ENCODE data around the gene SSR1.
A peak's percentile ranks its signal among the peaks of the same experiment; 100 is the strongest.

Gene SSR1

DNA sequence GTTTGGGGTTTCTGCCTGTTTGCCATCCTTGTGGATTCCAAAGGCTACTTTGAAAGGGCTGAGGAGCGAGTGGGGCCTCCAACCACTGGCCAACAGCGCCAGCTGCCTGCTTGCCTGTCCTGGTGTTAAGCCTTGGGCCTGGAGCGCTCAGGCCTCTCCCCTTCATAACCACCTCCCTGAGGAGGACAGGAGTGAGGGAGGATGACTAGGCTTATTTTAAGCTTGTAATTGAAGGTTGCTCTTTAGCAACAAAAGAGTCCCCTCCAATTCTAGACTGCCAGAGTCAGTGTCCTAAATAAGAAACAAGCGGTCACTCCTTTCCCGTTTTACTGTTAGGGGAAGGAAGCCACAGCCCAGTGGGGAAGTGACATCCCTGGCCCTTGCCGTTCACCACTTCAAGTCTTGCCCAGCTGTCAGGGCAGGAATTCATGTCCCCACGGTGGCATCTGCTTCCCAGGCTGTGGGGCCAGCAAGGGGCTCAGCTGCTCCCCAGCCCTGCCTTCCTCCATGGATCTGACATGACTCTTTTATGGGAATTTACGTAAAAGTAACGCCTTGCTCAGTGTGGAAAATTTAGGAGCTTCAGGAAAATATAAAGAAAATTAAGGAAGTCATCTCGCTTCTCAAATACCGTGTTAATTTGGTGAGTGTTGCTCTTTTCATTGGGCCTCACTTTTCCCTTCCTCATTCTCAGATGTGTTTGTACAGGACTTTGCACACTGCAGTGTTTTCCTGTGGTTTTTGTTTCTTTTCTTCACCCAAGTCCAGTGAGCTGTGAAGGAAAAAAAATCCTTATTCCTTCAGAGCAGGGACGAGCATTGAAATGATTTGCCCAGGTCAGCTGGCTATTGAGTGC lies 57.8 kb downstream of the SSR1 start:
- no peak for DNase-seq

- no peak for DNase-seq
Observed at GRCh38 chr6:7252390-7252789, 60.6 kb downstream of the SSR1 start.

DNA sequence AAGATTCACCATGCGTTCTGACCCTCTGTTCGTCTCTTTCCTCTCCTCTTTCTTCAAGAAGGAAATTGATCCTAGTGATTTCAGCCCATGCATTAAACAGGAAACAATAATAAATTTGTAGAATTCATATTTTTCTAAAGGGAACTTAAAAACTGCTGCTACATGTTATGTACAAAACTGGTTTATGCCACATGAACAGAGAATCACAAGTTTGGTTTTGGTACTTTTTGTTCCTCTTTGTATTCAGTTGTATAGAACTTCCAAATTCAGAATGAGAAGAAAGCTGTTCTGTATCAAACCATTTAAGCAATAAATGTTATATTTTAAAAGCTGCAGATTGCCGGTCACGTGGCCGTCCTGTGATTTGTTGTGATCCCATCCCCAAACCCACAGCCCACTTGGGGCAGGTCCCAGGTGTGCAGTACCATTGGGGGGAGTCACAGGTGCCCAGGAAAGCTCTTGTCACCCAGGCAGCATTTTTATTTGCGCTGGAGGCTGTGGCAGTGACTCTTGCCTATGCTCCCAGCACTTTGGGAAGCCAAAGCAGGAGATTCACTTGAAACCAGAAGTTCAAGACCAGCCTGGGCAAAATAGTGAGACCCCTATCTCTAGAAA lies 61.2 kb downstream of the SSR1 start:
- DNase-seq: no peak

GRCh38 chr6:7250812-7251211 lies 62.2 kb downstream of the SSR1 start:
- no peak for DNase-seq

- DNase-seq: no peak
Observed at GRCh38 chr6:7249946-7250643, 62.9 kb downstream of the SSR1 start.

- no peak for DNase-seq
Observed at GRCh38 chr6:7249391-7249790, 63.6 kb downstream of the SSR1 start.

- DNase-seq: no peak
Observed at GRCh38 chr6:7247828-7248227, 65.2 kb downstream of the SSR1 start.

DNA sequence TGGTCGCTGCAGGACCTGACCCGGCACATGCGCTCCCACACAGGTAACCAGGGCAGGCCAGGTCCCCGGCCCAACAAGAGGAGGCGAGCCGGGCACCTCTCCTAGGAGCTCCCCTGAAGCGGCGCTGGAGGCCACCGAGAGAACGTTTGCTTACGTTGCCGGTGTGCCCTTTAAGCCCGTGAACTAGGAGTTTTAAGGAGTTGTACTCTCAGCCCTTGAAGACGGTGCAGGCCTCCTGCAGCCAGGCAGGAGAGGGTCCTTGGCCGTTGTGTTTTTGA lies 65.9 kb downstream of the SSR1 start:
- DNase-seq: no peak

DNA sequence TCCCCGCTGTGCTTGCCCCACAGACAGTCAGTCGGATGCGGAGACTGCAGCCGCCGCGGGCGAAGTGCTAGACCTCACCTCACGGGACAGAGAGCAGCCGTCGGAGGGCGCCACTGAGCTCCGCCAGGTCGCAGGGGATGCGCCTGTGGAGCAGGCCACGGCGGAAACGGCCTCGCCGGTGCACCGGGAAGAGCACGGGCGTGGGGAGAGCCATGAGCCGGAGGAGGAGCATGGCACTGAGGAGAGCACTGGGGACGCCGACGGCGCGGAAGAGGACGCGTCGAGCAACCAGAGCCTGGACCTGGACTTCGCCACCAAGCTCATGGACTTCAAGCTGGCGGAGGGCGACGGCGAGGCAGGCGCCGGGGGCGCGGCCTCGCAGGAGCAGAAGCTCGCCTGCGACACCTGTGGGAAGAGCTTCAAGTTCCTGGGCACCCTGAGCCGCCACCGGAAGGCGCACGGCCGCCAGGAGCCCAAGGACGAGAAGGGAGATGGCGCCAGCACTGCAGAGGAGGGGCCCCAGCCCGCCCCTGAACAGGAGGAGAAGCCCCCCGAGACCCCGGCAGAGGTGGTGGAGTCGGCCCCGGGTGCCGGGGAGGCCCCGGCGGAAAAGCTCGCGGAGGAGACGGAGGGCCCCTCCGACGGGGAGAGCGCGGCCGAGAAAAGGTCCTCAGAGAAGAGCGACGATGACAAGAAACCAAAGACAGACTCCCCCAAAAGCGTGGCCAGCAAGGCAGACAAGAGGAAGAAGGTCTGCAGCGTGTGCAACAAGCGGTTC lies 66.4 kb downstream of the SSR1 start:
- DNase-seq: no peak

DNA sequence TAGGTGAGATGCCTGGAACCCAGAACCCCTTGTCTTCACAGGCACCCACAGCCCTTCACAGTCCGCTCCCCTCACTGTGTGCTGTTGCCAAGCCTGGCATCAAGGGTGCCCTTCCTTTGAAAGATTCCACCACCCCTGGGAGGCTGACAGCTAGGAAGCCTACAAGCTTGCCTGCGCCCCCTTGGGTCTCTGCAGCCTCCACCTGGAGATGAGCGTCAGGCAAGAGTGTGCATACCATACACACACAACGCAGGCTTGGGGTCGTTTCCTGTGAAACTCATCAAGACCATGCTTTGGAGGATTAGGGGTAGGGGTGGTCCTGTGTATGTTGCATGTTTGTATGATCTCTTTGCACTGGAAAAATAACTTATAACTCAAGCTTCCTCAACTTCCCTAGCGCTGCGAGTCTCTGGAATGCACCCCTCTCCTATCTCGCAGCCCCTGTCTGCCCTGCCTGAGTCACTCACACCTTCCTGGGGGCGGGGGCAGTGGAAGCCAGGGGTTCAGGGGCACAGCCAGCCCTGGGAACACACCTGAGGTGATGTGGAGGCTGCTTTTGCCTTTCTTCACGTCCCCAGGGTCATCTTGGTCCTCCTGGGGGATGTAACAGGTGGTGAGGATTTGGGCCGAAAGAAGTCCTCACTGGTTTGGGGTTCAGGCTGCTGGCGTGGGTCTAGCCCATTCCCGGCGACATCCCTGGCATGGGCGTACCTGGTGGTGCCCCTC lies 67.2 kb downstream of the SSR1 start:
- DNase-seq: no peak

- peak; percentile 67 for DNase-seq
Observed at GRCh38 chr6:7243179-7243981, 69.6 kb downstream of the SSR1 start.

- no peak for DNase-seq
Observed at GRCh38 chr6:7242835-7243178, 70.2 kb downstream of the SSR1 start.

GRCh38 chr6:7241709-7242645 lies 71.0 kb downstream of the SSR1 start:
- DNase-seq: no peak

DNA sequence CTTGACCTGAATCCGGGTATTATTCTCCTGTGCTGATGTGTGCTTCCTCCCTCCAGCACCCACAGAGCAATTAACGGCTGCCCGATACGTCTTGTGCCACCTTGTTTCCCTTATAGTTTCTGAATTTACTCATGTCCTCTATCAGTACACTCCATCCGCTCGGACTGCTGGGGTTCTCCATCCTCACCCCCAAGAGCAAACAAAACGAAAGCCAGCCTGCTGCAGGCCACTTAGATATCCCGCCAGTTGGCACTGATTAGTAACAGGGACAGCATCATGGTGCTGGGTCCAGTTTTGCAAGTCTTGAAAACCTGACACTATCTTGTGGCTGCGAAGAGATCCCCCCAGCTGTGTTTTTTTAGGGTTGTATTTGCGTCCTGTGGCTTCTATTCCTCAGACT lies 71.8 kb downstream of the SSR1 start:
- DNase-seq: no peak

- no peak for DNase-seq
Observed at GRCh38 chr6:7240351-7240750, 72.6 kb downstream of the SSR1 start.

- DNase-seq: no peak
Observed at GRCh38 chr6:7239590-7239948, 73.4 kb downstream of the SSR1 start.

DNA sequence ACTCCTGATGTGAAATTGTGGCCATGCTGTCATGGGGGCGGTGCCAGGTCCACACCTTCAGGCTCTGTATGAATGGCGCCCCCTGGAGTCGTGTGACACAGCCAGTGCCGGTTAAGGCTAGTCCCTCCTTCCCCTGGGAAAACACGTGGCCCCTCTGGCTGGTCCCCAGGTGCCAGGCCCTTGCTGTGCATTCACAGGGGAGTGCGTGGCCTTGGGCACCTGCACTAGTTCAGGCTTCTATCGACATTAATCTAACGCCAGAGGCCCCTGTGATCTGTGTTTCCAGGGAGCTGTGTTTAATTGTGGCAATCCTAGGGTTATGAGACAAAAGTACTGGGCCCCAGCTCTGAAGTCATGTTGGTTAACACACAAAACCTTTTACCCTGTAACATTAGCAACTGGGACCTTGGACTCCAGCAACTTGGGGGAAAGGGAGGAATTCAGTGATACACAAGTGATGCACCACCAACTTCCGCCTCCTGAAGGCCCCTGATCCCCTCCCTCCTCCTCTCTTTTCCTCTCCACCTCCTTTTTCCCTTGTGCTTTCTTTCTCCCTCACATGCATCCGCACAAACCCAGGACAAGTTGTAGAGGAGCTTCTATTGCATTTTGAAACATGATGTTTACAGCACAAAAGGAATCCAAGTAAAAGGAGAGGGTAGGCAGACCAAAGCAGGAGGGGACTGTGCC lies 74.0 kb downstream of the SSR1 start:
- peak; percentile 85 for DNase-seq

GRCh38 chr6:7238526-7238899 lies 74.5 kb downstream of the SSR1 start:
- no peak for DNase-seq

- DNase-seq: no peak
Observed at GRCh38 chr6:7237653-7238188, 75.3 kb downstream of the SSR1 start.

Data from NCI-H2171 treated with DMSO at 0.1 percent for 48 hours (cell line).